NCI-H82 treated with DMSO at 0.1 percent for 48 hours (cell line): ENCODE measurements around the gene SELENON.

Experiments
- DNase-seq: peaks from one replicate; lab custom pipeline; 2025; ENCODE audit not compliant: unreplicated experiment; lab: John Stamatoyannopoulos, UW

Gene SELENON

DNA sequence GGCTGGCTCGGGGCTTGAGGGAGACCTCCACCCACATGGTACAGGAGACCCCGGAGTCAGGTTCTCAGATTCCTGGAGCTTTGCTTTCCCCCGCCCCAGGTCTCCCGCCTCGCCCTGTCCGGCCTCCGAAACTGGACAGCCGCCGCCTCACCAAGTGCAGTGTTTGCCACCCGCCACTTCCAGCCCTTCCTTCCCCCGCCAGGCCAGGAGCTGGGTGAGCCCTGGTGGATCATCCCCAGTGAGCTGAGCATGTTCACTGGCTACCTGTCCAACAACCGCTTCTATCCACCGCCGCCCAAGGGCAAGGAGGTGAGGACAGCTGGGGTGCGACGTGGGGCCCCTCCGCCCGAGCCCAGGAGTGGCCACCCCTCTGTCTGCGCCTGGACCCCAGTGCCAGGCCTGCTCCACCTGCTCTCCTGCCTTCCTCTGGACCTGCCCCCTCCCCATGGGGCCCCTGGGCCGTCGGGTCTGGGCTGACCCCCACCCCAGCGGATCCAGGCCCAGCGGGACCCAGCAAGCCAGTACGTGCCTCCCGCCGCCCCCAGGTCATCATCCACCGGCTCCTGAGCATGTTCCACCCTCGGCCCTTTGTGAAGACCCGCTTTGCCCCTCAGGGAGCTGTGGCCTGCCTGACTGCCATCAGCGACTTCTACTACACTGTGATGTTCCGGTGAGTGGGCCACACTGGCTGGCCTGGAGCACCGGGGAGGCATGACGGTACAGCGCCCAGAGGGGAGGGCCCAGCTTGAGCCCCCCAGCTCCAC is 8.7 kb downstream of the SELENON start:
- no peak for DNase-seq

GRCh38 chr1:25809283-25809926 is 9.4 kb downstream of the SELENON start:
- no peak for DNase-seq

- DNase-seq = no peak
These were observed 9.9 kb downstream of the SELENON start for GRCh38 chr1:25809929-25810328.

- DNase-seq = peak; percentile 22
These were observed 10.6 kb downstream of the SELENON start for GRCh38 chr1:25810341-25811299.

DNA sequence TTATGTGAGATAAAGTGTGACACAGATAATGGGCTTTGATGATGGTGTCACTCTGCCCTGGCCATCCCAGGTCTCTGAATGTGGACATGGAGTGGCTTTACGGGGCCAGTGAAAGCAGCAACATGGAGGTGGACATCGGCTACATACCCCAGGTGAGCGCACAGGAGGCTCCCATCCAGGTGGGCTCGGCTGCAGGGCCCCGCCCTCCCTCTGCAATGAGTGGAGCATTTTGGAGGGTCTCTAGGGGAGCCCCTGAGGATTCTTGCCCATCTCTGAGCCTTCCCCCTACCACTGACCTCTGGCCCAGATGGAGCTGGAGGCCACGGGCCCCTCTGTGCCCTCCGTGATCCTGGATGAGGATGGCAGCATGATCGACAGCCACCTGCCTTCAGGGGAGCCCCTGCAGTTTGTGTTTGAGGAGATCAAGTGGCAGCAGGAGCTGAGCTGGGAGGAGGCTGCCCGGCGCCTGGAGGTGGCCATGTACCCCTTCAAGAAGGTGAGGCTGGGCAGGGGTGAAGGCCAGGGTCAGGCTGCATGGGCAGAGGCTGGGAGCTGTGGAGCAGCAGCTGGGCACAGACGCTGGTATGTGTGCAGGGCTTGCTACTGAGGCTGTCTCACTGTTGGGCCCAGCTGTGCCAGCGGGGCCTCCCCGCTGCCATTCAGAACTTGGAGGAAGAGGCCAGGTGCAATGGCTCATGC is 11.5 kb downstream of the SELENON start:
- no peak for DNase-seq

- DNase-seq = no peak
These were observed 13.2 kb downstream of the SELENON start for GRCh38 chr1:25813071-25813733.

- DNase-seq = no peak
These were observed 13.9 kb downstream of the SELENON start for GRCh38 chr1:25813734-25814471.

DNA sequence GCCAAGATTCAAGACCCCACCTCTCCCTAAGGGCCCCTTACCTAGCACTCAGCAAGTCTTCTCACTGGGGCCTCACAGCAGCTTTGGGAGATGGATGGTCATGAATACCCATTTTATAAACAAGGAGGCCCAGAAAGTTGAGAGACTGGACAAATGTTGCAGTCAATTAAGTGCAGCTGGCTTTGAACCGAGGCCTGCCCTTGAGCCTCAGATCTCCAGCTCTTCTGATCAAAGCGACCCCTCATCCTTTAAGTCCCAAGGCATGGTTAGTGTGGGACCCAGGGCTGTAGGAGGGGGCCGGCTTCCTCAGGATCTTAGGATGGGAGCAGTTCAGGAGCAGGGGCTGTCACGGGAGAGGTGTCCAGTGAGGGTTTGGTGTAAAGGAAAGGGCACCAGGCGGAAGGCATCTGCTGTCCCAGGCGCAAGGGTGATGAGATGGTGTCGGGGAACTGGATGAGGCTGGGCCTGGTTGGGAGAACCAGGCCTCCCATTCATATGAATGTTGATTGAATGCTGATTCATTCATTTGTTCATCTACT is 14.6 kb downstream of the SELENON start:
- DNase-seq = no peak

GRCh38 chr1:25815208-25816111 is 15.5 kb downstream of the SELENON start:
- DNase-seq = no peak

DNA sequence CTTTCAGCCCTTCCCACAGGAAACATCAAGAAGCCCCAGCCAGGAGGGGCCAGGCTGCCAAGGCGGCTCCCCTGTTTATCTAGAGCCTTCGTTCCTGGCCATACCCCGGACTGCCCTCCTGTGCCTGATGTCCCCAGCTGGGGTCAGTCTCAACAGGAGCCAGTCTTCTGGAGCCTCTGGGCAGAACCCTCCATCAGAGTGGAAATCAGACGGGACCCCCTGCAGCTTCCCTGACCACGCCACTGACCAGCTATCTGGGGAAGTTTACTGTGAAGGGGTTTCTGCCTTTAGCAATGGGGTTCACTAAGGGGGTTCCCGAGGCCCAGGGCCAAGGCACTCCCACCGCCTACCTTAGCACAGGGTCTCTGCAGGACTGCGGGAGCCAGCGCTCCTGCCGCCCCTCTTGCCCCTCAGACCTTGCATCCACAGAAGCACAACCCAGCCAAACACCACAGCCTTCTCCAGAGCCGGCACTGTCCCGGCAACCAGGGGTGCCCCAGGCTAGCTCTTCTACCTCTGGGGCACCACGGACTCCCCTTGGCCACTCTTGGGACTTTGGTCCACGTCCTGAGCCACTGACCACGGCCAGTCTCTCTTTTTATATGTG is 16.2 kb downstream of the SELENON start:
- DNase-seq = no peak

DNA sequence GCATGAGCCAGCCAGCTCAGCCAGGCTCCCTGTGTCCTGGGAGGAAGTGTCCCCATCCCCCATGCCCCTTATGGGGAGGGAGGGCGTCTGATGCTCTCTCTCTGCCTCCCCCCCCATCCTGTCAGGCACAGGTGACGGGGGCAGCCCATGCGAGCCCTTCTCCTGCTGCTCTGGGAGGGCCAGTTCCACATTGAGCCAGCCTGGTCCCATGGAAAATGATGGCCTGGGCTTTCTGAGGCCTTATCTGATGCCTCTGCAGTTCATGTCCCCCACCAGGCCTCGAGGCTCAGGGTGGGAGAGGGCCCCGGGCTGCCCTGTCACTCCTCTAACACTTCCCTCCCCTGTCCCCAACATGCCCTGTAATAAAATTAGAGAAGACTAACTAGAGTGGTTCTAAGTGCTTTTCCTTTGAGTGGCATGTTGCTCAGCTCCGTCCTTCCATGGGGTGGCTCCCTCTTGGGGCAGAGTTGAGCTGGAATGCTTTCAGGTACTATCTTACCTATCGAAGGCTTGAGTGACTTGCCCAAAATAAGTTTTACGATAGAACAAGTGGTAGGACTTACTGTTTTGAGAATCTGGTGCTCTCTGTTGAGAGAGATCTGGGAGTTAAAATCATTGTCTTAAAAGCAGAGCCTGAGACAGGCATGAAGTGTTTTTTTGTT is 18.0 kb downstream of the SELENON start:
- DNase-seq = peak; percentile 10

DNA sequence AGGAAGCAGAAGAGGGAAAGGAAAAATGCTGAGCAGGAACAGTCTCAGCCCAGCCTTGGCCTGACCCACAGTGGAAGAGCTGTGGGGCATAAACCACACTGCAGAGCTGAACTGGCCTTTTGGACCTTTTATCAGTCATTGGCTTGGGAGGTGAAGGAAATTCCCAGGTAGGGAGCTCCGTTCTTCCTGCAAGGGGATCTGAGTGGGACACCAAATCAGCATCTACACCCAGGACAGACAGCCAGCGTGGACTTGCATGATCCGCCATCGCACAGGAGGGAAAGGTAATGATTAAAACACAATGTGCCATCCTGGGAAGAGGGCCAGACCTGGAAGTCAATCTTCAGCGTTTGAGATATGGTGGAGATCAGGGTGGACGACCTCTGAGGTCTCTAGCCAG is 18.6 kb downstream of the SELENON start:
- DNase-seq = no peak

DNA sequence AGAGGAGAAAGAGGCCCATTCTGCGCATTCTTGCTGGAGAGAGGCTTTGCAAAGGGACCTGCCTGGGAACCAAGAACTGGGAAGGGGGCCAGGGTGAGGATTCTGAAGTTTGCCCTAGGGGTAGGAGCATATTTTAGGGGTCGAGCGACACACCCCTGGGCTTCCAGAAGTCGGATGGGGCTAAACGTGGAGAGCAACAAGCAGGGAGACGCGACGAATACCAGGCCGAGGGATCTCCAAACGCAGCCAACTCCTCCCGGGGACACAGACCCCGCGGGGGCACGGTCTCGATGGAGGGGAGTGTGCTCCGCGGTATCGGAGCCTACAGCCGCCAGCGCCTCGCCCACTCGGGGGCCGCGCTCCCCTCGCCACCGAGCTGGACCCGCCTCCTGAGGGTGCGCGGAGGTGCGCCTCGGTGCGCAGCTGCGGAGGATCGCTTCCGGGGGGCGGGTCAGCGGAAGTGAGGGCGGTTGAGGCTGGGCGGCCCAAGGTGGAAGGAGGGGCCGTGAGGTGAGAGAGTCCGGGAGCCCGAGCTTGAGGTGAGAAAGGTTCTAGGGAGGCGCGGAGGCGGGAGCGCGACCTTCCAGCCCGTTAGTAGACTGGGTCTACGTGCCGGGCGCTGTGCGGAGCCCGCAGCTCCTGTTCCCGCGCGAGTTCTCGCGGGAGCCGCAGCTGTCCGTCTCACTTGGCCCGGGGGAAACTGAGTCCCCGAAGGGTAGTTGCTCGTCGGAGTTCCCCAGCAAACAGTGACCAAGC is 19.7 kb downstream of the SELENON start, which contains the start of gene MTFR1L:
Gene MTFR1L, plus strand, starts transcription at position 464 of the 756 bp plus-strand sequence. CDS start 3,151 bp downstream, outside the sequence.
- DNase-seq = peak; percentile 34

DNA sequence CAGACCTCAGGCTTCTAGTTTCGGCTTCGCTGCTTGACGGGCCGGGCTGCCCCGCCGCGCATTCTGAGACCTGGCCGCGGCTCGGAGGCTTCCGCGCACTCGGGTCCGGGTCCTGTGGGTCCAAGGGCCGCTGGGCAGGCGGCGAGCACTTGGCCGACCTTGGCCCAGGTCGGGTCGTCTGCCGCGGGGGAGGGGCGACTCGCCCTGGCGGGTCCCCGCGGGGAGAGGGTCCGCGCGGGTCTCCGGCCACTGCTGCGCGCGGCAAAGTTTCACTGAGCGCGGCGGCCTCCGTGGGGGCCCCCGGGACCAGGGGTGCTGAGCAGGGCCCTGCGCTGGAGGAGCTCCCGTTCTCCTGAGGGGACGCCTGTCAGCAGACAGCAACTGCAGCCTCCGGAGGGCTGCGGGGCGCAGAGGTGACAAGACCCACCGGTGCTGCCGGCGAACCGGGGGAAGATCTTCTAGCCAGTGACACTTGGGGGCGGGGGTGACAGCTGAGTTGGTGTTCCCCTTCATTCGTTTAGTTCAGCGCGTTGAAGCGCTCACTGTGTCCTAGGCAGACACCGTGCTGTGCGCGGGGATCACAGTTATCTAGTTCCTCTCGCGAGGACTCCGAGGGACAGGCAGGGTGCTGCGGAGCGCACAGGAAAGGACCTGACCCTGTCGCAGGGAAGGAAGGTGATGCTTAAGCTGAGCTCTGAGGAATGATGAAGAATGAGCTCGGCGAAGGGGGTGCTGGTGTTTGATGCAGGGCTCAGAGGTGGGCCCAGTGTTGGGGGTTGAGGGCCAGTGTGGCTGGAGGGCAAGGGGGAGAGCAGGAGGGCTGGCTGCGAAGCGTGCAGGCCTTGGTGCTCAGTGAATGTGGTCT is 20.5 kb downstream of the SELENON start:
- DNase-seq = no peak

GRCh38 chr1:25821112-25821476 is 21.1 kb downstream of the SELENON start:
- no peak for DNase-seq

DNA sequence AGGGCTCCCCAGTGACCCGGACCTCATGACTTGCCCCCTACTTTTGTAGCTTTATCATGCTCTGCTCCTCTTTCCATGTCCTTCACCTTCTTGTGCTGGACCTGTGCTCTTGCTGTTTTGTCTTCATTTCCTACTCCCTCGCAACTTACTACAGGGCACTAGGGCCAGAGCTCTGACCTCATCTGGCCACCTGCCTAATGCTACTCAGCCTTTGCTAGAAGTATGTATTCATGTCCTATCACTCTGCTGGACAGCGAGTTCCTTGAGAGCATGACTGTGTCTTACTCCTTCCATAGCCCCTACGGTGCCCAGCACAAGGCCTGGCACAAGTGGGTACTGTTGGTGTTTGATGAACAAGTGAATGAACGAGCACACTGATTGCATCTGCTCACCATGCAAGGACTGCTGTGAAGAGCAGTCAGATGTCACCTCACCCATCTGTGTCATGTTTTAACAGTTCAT is 21.7 kb downstream of the SELENON start:
- no peak for DNase-seq
